Keratinocyte (primary cell): ENCODE measurements around the gene SLC6A3. TPM values are rescaled to one million over a fixed set of nuclear protein-coding genes. Genes with fewer than 3 reads are reported as not detected.

Experiments
- DNase-seq: peaks from one replicate; pipeline ENCODE4 v3.0.0-alpha.2; 2011; ENCODE audit warnings: low read depth, missing footprints, low spot score
- FAIRE-seq: peaks from 2 replicates; lab custom pipeline; 2011; peaks lifted over from hg19 to GRCh38; lab: Jason Lieb, UNC
- H2AFZ ChIP-seq: 2 replicates; pipeline ENCODE4 v1.6.0; 2012; ENCODE audit warnings: low read length, control low read depth, inconsistent platforms; ENCODE audit not compliant: control insufficient read depth
- H3K27ac ChIP-seq: 2 replicates; pipeline ENCODE4 v1.5.1; 2011; ENCODE audit warnings: low read length; ENCODE audit not compliant: control insufficient read depth, insufficient read depth
- H3K27me3 ChIP-seq: 3 replicates; pipeline ENCODE4 v1.6.0; 2011; ENCODE audit warnings: low read length; ENCODE audit not compliant: control insufficient read depth, insufficient read depth; ENCODE audit errors: extremely low read depth
- H3K36me3 ChIP-seq, 2 experiments: 2 replicates in 1 of 2; 3 replicates in 1 of 2; pipeline ENCODE4 v1.5.1; 2011; ENCODE audit warnings: low read length in 2 of 2, mild to moderate bottlenecking in 1 of 2; ENCODE audit not compliant: control insufficient read depth in 2 of 2, insufficient read depth in 2 of 2; ENCODE audit errors: extremely low read depth in 1 of 2
- H3K4me1 ChIP-seq: 3 replicates; pipeline ENCODE4 v1.5.1; 2011; ENCODE audit warnings: low read length; ENCODE audit not compliant: control insufficient read depth, insufficient read depth; ENCODE audit errors: extremely low read depth
- H3K4me2 ChIP-seq: 3 replicates; pipeline ENCODE4 v1.6.0; 2011; ENCODE audit warnings: low read depth, low read length; ENCODE audit not compliant: control insufficient read depth, insufficient read depth; ENCODE audit errors: extremely low read depth
- H3K4me3 ChIP-seq, 3 experiments: fragments of 200-600 bp in 1 of 3; sonication (generic) in 1 of 3; 2 replicates in 2 of 3; 3 replicates in 1 of 3; pipeline ENCODE4 v1.5.1; 2011 to 2016; ENCODE audit warnings: low read length in 3 of 3, mild to moderate bottlenecking in 3 of 3, control low read depth in 2 of 3, inconsistent platforms in 1 of 3, low read depth in 1 of 3, mixed read lengths in 1 of 3, mixed run types in 1 of 3, moderate library complexity in 1 of 3; ENCODE audit not compliant: control insufficient read depth in 2 of 3, insufficient read depth in 2 of 3; ENCODE audit errors: extremely low read depth in 1 of 3
- H3K79me2 ChIP-seq: 2 replicates; pipeline ENCODE4 v1.6.0; 2012; ENCODE audit warnings: low read length; ENCODE audit not compliant: control insufficient read depth, insufficient read depth
- H3K9ac ChIP-seq: 3 replicates; pipeline ENCODE4 v1.6.0; 2011; ENCODE audit warnings: low read length; ENCODE audit not compliant: control insufficient read depth, insufficient read depth; ENCODE audit errors: extremely low read depth
- H3K9me1 ChIP-seq: 3 replicates; pipeline ENCODE4 v1.6.0; 2011; ENCODE audit warnings: low read length; ENCODE audit not compliant: control insufficient read depth, insufficient read depth; ENCODE audit errors: extremely low read depth
- H3K9me3 ChIP-seq: 2 replicates; pipeline ENCODE4 v1.5.1; 2012; ENCODE audit warnings: low read depth, low read length; ENCODE audit not compliant: control insufficient read depth
- H4K20me1 ChIP-seq: 3 replicates; pipeline ENCODE4 v1.6.0; 2011; ENCODE audit warnings: low read length; ENCODE audit not compliant: control insufficient read depth, insufficient read depth; ENCODE audit errors: extremely low read depth
- EZH2 ChIP-seq: IDR thresholded peaks from one replicate; pipeline ENCODE4 v1.6.1; 2012; ENCODE audit warnings: inconsistent platforms, mild to moderate bottlenecking, low read length, moderate library complexity
- dilution Hi-C: fragments of 300-500 bp; cut with MboI; formaldehyde crosslinking; loops from one replicate; pipeline ENCODE4 v1.7.0; 2020; ENCODE audit warnings: low sequenced_read_pairs; ENCODE audit not compliant: extremely low pct_ligation_motif_present
- polyA plus RNA-seq, 5 experiments: library from polyadenylated mRNA; depleted of rRNA in 3 of 5; stranded (reverse) in 3 of 5; stranded (forward) in 1 of 5; unstranded in 1 of 5; fragments of >200 nt; gene quantifications; 1 replicate in 1 of 5; 2 replicates in 3 of 5; 3 replicates in 1 of 5; pipeline versions ENCODE4 v1.2.1 to v1.2.3, GENCODE V29; 2011 to 2012; ENCODE audit warnings: missing spikeins in 2 of 5, low read depth in 1 of 5, low replicate concordance in 1 of 5
- TF ChIP-seq, protein P1 (sequence below), 3 experiments: IDR thresholded peaks in 1 of 3; conservative IDR thresholded peaks in 1 of 3; optimal IDR thresholded peaks in 1 of 3; 2 replicates in 2 of 3; 3 replicates in 1 of 3; pipeline versions ENCODE3 to v1.5.1; 2011; ENCODE audit warnings: low read length in 3 of 3, mild to moderate bottlenecking in 3 of 3, moderate library complexity in 2 of 3, control low read depth in 1 of 3, inconsistent platforms in 1 of 3; ENCODE audit not compliant: insufficient read depth in 2 of 3; ENCODE audit errors: extremely low read depth in 1 of 3

SLC6A3 gene
- polyA plus RNA-seq, 1 donor (not counting 4 experiments of a cell fraction or from before 2014, with no cell fraction given): 0.03 TPM

DNA sequence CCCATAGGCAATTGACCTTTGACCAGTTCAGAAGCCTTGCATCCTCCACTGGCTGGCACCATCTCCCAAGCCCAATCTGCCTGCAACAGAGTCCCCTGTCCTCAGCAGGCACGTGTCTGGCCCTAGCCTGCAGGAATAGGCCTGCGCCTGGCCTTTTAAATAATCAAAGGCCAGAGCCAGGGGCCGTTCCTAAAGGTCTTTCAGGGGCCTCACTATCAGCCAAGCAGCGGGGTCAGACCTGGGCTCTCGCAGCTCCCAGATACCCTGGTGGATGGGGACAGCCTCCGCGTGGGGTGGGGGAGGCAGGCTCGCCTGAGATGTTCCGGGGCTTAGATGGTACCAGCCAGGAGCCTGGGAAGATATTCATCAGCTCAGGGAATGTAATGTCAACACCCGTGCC is 32.6 kb downstream of the SLC6A3 start:
- dilution Hi-C loops: no loop called here
- no peak for DNase-seq
- Histone ChIP-seq H3K27ac (no peak overlapping the region), H3K4me3 (no peak overlapping the region), H3K9ac (no peak overlapping the region), H3K9me3 (no peaks in the 10 kb centered on the region), H4K20me1 (no peaks in the 10 kb centered on the region), H3K36me3 (no peaks in the 10 kb centered on the region), H3K9me1 (no peaks in the 10 kb centered on the region), H2AFZ (no peak overlapping the region), H3K79me2 (no peaks in the 10 kb centered on the region), H3K4me2 (no peak overlapping the region), H3K27me3 (peaks cover 13% of the 10 kb centered on the region), H3K4me1 (no peaks in the 10 kb centered on the region)
- TF ChIP-seq, protein P1, sequence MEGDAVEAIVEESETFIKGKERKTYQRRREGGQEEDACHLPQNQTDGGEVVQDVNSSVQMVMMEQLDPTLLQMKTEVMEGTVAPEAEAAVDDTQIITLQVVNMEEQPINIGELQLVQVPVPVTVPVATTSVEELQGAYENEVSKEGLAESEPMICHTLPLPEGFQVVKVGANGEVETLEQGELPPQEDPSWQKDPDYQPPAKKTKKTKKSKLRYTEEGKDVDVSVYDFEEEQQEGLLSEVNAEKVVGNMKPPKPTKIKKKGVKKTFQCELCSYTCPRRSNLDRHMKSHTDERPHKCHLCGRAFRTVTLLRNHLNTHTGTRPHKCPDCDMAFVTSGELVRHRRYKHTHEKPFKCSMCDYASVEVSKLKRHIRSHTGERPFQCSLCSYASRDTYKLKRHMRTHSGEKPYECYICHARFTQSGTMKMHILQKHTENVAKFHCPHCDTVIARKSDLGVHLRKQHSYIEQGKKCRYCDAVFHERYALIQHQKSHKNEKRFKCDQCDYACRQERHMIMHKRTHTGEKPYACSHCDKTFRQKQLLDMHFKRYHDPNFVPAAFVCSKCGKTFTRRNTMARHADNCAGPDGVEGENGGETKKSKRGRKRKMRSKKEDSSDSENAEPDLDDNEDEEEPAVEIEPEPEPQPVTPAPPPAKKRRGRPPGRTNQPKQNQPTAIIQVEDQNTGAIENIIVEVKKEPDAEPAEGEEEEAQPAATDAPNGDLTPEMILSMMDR (optimal IDR thresholded peaks at IDR 0.05 in 1 of 3, IDR thresholded peaks at IDR 0.05 in 1 of 3, conservative IDR thresholded peaks at IDR 0.05 in 1 of 3; ENCODE audit: extremely low read depth in 1 of 3, insufficient read depth in 2 of 3, low read length in 3 of 3): no peak
- no peak for TF ChIP-seq EZH2
- no peak for FAIRE-seq

DNA sequence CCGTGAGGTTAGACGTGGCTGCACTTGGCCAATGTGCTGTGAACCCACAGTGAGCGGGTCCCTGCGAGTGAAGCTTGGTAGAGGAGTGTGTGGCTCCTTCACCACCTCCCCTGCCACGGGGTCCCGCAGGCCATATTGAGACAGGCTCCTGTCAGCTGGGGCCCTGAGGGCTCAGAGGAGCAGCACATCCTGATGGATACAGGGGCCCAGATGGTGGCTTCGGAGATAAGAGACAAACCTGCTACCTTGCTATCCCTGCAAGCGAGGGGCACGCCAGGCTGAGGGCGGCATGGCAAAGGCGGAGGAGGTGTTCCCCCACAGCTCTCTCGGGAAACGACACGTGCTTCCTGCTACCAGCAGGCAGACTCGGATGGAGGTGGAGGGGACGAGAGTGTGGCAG is 33.1 kb downstream of the SLC6A3 start:
- no peaks in the 10 kb centered on the region for H4K20me1 ChIP-seq
- H3K4me2 ChIP-seq: no peak overlapping the region
- H3K27me3 ChIP-seq: peaks cover 13% of the 10 kb centered on the region
- DNase-seq (no peak), FAIRE-seq (no peak)
- no peak overlapping the region for H3K27ac ChIP-seq
- no peak overlapping the region for H3K9ac ChIP-seq
- H2AFZ ChIP-seq: no peak overlapping the region
- H3K9me3 ChIP-seq: no peaks in the 10 kb centered on the region
- H3K36me3 ChIP-seq: no peaks in the 10 kb centered on the region
- no peaks in the 10 kb centered on the region for H3K79me2 ChIP-seq
- no peaks in the 10 kb centered on the region for H3K4me1 ChIP-seq
- TF ChIP-seq EZH2: no peak
- TF ChIP-seq, protein P1 (optimal IDR thresholded peaks at IDR 0.05 in 1 of 3, IDR thresholded peaks at IDR 0.05 in 1 of 3, conservative IDR thresholded peaks at IDR 0.05 in 1 of 3; ENCODE audit: extremely low read depth in 1 of 3, insufficient read depth in 2 of 3, low read length in 3 of 3): no peak
- dilution Hi-C loops: no loop called here
- no peak overlapping the region for H3K4me3 ChIP-seq
- H3K9me1 ChIP-seq: no peaks in the 10 kb centered on the region
